ENCODE measurements around the gene BEND5.

The BEND5 gene

GRCh38 chr1:48776393-48777218, at the start of gene BEND5:
Gene BEND5, minus strand, starts transcription at chr1:48776891. Its CDS starts 60 bp downstream, at chr1:48776831.
- DNase-seq = no peak

GRCh38 chr1:48823168-48823567, 46.5 kb upstream of the BEND5 start:
- DNase-seq = no peak

GRCh38 chr1:48820491-48820890, 43.8 kb upstream of the BEND5 start:
- DNase-seq = no peak

GRCh38 chr1:48817505-48818114, 40.9 kb upstream of the BEND5 start:
- DNase-seq = peak; percentile 60

- no peak for DNase-seq
Observed at GRCh38 chr1:48810740-48811139, 34.0 kb upstream of the BEND5 start.

GRCh38 chr1:48808496-48808895, 31.8 kb upstream of the BEND5 start:
- no peak for DNase-seq

- DNase-seq = no peak
Observed at GRCh38 chr1:48807554-48808260, 31.0 kb upstream of the BEND5 start.

- peak; percentile 29 for DNase-seq
Observed at GRCh38 chr1:48803474-48803873, 26.8 kb upstream of the BEND5 start.

GRCh38 chr1:48794816-48795215, 18.1 kb upstream of the BEND5 start:
- peak; percentile 29 for DNase-seq

- DNase-seq = peak; percentile 86
Observed at GRCh38 chr1:48793863-48794262, 17.2 kb upstream of the BEND5 start.

GRCh38 chr1:48792961-48793360, 16.3 kb upstream of the BEND5 start:
- DNase-seq = peak; percentile 57

- peak; percentile 35 for DNase-seq
Observed at GRCh38 chr1:48790397-48790796, 13.7 kb upstream of the BEND5 start.

- DNase-seq = peak; percentile 64
Observed at GRCh38 chr1:48789903-48790302, 13.2 kb upstream of the BEND5 start.

GRCh38 chr1:48785869-48786268, 9.2 kb upstream of the BEND5 start:
- no peak for DNase-seq

- no peak for DNase-seq
Observed at GRCh38 chr1:48784301-48784700, 7.6 kb upstream of the BEND5 start.

GRCh38 chr1:48777219-48777895, 666 bp upstream of the BEND5 start:
- no peak for DNase-seq

- no peak for DNase-seq
Observed at GRCh38 chr1:48775831-48776392, 779 bp downstream of the BEND5 start.

GRCh38 chr1:48773133-48773532, 3.6 kb downstream of the BEND5 start:
- DNase-seq = no peak

GRCh38 chr1:48772211-48772610, 4.5 kb downstream of the BEND5 start:
- DNase-seq = no peak

- no peak for DNase-seq
Observed at GRCh38 chr1:48771561-48771960, 5.1 kb downstream of the BEND5 start.

- peak; percentile 70 for DNase-seq
Observed at GRCh38 chr1:48767975-48768510, 8.6 kb downstream of the BEND5 start.

- no peak for DNase-seq
Observed at GRCh38 chr1:48765335-48765734, 11.4 kb downstream of the BEND5 start.

- no peak for DNase-seq
Observed at GRCh38 chr1:48761986-48762385, 14.7 kb downstream of the BEND5 start.

Measured in MV-4-11 (cell line).